ENCODE measurements around the gene BRSK2. TPM values are rescaled to one million over a fixed set of nuclear protein-coding genes. Genes with fewer than 3 reads are reported as not detected.

The BRSK2 gene
- total and polyA plus RNA-seq, 9 of the 15 experiments (the other 6 are each of a cell fraction or from before 2014, with no cell fraction given) = 0.06 to 0.52 (median 0.18) TPM; not detected in 5

DNA sequence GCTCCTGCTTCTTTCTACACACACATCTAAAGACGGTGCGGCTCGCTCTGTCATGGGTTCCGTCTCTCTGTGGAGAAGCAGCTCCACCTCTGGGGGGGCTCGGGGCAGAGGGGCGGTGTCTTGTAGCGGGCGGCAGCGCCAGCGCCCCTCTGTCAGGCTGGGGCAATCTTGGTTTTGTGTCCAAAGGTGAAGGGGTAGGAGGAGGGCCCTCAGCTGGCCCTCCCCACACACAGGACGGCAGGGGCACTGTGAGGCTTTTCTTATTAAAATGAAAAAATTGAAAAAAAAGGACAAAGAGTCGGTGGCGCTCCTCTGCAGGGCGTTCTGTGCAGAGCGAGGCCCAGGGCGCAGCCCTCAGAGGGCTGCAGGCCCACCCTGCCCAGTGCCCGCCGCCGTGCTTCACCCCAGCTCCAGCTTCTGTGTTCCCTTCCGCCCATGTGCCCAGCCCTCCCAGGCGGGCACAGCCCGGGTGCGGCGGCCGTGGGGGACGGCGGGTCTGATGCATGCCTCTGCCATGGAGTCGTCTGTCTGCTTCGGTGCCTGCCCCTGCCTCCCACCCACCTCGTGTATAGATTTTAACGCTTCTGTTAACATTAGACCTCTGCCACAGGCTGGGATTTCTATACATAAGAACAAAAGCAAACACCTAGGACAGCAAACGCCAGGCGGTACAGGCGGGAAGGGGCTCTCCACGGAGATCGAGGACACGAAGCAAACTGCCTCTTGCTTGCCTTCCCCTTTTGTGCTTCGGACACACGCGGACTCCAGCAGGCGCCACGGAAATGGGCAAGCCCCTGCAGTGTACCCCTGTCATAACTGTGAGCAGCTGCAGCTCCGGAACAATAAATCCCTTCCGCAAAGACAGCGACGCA is 72.3 kb downstream of the BRSK2 start:
- DNase-seq (ENCODE audit: extremely low read depth in 1 of 4, low spot score in 3 of 4) (no peak), FAIRE-seq (no peak), ATAC-seq (no peak)
- Histone ChIP-seq H4K20me1 (replicated peaks; ENCODE audit: control insufficient read depth, insufficient read depth, low read length) (no peaks in the 10 kb centered on the region; the same call in none of the 2 replicates), H3K27me3 (ENCODE audit: control insufficient read depth in 2 of 2, insufficient read depth in 2 of 2, low read length in 2 of 2) (peaks cover 0 to 1% of the 10 kb centered on the region in 2 experiments; a peak in 1 of 5 replicates), H3K79me2 (ENCODE audit: control insufficient read depth, insufficient read depth, low read length) (no peaks in the 10 kb centered on the region), H3K9me3 (replicated peaks; ENCODE audit: control insufficient read depth, insufficient read depth, low read depth, low read length) (no peaks in the 10 kb centered on the region), H3K27ac (ENCODE audit: extremely low read depth, low read depth, low read length) (no peak overlapping the region), H3K36me3 (ENCODE audit: control insufficient read depth, insufficient read depth, low read length) (no peaks in the 10 kb centered on the region), H3K4me1 (replicated peaks in 1 of 2; ENCODE audit: control insufficient read depth in 2 of 2, insufficient read depth in 2 of 2, low read length in 2 of 2) (peaks cover 0 to 53% of the 10 kb centered on the region in 2 experiments; a peak in 2 of 5 replicates), H3K4me3 (no peak overlapping the region), H3K9ac (ENCODE audit: insufficient read depth in 1 of 2, low read depth in 2 of 2, low read length in 2 of 2) (no peak overlapping the region), H3K9me1 (ENCODE audit: control insufficient read depth, insufficient read depth, low read length) (no peaks in the 10 kb centered on the region), H2AFZ (ENCODE audit: low read depth, low read length) (no peak overlapping the region), H3K4me2 (ENCODE audit: insufficient read depth, low read length) (no peak overlapping the region)
- in situ Hi-C loops (cut with MboI) (no loop called here), intact Hi-C loops (cut with micrococcal nuclease) (no loop called here)
- no TSS peak for BruUV-seq (replicated peaks)
- CTCF ChIA-PET (ENCODE audit: low intra/inter-chr PET ratio) = no interaction called here
- POLR2A ChIA-PET = no interaction called here
- WGBS (ENCODE audit: insufficient coverage, low coverage, missing lambda C conversion rate) = 62% methylated on average over 38 of the region's 46 CpGs
- TF ChIP-seq NCOA6 (IDR thresholded peaks at IDR 0.05) (no peak), MAFK (IDR thresholded peaks at IDR 0.05; ENCODE audit: low read length) (no peak), CHD2 (IDR thresholded peaks at IDR 0.05; ENCODE audit: low read depth, low read length) (no peak), FOXP1 (CRISPR knock-in tag; IDR thresholded peaks at IDR 0.05) (no peak), ZNF143 (CRISPR knock-in tag; IDR thresholded peaks at IDR 0.05) (no peak), PRMT5 (CRISPR knock-in tag; IDR thresholded peaks at IDR 0.05) (no peak), IRF2 (CRISPR knock-in tag; IDR thresholded peaks at IDR 0.05) (no peak), ZNF174 (CRISPR knock-in tag; IDR thresholded peaks at IDR 0.05) (no peak), CBX5 (IDR thresholded peaks at IDR 0.05; ENCODE audit: borderline replicate concordance, low read depth) (no peak), KLF6 (CRISPR knock-in tag; IDR thresholded peaks at IDR 0.05; ENCODE audit: borderline replicate concordance) (no peak)
- TF ChIP-seq, protein P1, sequence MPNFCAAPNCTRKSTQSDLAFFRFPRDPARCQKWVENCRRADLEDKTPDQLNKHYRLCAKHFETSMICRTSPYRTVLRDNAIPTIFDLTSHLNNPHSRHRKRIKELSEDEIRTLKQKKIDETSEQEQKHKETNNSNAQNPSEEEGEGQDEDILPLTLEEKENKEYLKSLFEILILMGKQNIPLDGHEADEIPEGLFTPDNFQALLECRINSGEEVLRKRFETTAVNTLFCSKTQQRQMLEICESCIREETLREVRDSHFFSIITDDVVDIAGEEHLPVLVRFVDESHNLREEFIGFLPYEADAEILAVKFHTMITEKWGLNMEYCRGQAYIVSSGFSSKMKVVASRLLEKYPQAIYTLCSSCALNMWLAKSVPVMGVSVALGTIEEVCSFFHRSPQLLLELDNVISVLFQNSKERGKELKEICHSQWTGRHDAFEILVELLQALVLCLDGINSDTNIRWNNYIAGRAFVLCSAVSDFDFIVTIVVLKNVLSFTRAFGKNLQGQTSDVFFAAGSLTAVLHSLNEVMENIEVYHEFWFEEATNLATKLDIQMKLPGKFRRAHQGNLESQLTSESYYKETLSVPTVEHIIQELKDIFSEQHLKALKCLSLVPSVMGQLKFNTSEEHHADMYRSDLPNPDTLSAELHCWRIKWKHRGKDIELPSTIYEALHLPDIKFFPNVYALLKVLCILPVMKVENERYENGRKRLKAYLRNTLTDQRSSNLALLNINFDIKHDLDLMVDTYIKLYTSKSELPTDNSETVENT (CRISPR knock-in tag; IDR thresholded peaks at IDR 0.05) = no peak
- TF ChIP-seq, protein P2, sequence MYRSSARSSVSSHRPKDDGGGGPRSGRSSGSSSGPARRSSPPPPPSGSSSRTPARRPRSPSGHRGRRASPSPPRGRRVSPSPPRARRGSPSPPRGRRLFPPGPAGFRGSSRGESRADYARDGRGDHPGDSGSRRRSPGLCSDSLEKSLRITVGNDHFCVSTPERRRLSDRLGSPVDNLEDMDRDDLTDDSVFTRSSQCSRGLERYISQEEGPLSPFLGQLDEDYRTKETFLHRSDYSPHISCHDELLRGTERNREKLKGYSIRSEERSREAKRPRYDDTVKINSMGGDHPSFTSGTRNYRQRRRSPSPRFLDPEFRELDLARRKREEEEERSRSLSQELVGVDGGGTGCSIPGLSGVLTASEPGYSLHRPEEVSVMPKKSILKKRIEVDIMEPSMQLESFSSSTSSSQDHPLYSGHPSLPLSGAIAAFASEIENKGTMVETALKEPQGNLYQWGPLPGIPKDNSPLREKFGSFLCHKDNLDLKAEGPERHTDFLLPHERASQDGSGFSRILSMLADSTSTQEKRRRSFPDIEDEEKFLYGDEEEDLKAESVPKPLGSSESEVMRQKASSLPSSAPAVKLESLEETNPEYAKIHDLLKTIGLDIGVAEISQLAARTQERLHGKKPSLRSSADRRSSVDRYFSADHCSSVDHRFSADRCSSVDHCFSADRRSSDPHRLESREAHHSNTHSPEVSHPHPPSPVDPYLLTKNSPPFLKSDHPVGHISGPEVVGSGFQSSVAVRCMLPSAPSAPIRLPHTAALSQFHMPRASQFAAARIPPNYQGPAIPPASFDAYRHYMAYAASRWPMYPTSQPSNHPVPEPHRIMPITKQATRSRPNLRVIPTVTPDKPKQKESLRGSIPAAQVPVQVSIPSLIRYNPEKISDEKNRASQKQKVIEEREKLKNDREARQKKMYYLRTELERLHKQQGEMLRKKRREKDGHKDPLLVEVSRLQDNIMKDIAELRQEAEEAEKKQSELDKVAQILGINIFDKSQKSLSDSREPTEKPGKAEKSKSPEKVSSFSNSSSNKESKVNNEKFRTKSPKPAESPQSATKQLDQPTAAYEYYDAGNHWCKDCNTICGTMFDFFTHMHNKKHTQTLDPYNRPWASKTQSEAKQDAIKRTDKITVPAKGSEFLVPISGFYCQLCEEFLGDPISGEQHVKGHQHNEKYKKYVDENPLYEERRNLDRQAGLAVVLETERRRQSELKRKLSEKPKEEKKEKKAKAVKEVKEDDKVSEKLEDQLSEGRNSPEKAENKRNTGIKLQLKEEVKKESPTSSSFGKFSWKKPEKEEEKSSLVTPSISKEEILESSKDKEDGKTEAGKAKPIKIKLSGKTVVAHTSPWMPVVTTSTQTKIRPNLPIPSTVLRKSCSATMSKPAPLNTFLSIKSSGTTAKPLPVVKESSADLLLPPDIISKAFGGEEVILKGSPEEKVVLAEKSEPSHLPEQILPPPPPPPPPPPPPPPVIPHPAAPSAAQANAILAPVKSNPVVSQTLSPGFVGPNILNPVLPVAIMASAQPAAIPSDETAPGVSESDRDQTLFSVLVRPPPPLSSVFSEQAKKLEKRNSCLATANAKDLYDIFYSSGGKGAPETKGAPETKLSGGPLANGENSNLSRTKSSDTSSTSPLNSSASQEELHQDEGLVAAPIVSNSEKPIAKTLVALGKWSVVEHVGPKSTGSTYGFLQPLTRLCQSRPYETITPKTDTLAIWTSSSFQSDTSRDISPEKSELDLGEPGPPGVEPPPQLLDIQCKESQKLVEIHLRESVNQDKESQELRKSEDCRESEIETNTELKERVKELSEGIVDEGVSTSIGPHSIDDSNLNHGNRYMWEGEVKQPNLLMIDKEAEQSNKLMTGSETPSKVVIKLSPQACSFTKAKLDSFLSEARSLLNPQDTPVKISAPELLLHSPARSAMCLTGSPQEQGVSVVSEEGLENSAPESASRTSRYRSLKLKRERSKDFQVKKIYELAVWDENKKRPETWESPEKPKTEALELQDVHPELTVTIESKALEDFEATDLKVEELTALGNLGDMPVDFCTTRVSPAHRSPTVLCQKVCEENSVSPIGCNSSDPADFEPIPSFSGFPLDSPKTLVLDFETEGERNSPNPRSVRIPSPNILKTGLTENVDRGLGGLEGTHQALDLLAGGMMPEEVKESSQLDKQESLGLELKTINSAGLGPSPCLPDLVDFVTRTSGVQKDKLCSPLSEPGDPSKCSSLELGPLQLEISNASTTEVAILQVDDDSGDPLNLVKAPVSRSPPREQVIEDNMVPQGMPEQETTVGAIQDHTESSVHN (IDR thresholded peaks at IDR 0.05; ENCODE audit: borderline replicate concordance in 1 of 2, low read depth in 1 of 2) = no peak

All from K562 (cell line).